GM06990 (cell line): Measurements from ENCODE around the gene METTL16.

ENCODE experiments used
- DNase-seq: peaks from one replicate; pipeline ENCODE4 v3.0.0-alpha.2; 2011; ENCODE audit not compliant: insufficient read length; ENCODE audit errors: extremely low read depth
- H3K27me3 ChIP-seq: replicated peaks from 2 replicates; pipeline ENCODE4 v1.6.0; 2011; ENCODE audit warnings: low read length; ENCODE audit not compliant: control insufficient read depth, insufficient read depth
- H3K36me3 ChIP-seq: 2 replicates; pipeline ENCODE4 v1.5.1; 2011; ENCODE audit warnings: low read length; ENCODE audit not compliant: control insufficient read depth, insufficient read depth
- H3K4me3 ChIP-seq: replicated peaks from 2 replicates; pipeline ENCODE4 v1.5.1; 2011; ENCODE audit warnings: low read depth, mild to moderate bottlenecking, control low read depth, low read length
- TF ChIP-seq, protein P1 (sequence below): IDR thresholded peaks from 2 replicates; pipeline ENCODE4 v1.5.1; 2011; ENCODE audit warnings: low read length, control low read depth, mild to moderate bottlenecking, inconsistent platforms; ENCODE audit not compliant: insufficient read depth, poor library complexity, severe bottlenecking

Gene METTL16

DNA sequence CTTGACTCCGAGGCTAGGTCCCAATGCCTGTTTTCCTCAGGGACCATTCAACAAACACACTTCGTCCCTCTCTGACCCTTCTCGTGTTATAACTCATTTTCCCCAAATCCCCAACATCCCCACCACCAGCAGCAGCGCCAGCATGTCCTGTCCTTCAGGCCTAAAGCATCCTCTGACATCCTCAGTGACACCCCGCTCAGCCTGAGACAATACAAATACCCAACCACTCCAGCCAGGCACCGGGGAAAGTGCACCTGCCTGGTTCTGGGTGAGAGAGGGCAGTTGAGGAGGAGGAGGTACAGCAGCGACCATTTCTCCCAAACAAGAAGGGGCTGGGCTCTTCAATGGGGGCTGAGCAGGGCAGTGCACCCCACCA, 115.5 kb downstream of the METTL16 start:
- H3K27me3 ChIP-seq, result no peaks in the 10 kb centered on the region
- H3K36me3 ChIP-seq, result no peaks in the 10 kb centered on the region
- DNase-seq, result no peak
- TF ChIP-seq, protein P1, sequence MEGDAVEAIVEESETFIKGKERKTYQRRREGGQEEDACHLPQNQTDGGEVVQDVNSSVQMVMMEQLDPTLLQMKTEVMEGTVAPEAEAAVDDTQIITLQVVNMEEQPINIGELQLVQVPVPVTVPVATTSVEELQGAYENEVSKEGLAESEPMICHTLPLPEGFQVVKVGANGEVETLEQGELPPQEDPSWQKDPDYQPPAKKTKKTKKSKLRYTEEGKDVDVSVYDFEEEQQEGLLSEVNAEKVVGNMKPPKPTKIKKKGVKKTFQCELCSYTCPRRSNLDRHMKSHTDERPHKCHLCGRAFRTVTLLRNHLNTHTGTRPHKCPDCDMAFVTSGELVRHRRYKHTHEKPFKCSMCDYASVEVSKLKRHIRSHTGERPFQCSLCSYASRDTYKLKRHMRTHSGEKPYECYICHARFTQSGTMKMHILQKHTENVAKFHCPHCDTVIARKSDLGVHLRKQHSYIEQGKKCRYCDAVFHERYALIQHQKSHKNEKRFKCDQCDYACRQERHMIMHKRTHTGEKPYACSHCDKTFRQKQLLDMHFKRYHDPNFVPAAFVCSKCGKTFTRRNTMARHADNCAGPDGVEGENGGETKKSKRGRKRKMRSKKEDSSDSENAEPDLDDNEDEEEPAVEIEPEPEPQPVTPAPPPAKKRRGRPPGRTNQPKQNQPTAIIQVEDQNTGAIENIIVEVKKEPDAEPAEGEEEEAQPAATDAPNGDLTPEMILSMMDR, result no peak
- H3K4me3 ChIP-seq, result peak overlapping the region; percentile 60

DNA sequence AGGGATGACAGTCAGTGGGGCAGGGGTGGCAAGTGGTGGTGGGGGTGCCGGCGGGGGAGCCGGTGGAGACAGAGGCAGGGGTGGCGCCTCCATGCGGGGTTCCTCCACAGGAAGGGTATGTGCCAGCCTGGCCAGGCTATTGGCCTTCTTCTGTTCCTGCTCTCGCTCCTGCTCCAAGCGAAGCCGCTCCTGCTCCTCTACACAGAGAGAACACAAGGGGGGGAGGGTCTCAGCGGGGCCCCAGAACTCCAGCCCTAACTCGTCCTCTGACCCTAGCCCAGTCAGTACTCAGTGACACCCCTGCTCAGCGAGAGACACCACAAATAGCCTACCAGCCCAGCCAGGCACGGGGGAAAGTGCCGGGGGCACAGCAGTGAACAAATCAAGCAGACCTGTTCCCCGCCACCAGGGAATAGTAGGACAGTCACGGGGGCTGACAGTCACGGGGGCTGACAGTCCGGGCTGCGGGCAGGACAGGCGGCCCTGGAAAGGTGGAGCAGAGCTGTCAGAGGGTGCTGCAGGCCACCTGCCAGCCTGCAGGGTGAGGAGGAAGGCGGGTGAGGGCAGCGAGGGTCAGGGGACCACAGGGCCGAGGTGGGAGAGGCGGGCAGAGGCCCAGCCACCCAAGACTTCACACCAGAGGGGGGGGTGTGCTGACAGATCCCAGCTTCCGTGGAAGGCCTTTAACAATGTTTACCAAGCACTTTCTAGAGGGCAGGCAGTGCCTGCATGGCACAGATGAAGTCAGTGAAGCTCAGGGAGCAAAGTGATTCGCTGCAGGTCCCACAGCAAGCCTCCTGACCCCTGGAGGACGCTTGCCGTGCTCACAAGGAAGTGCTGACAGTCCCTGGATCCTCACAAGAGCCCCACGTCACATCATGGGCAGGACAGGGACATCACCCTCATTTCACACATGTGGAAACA, 116.2 kb downstream of the METTL16 start:
- Histone ChIP-seq H3K4me3 (no peak overlapping the region), H3K27me3 (no peaks in the 10 kb centered on the region), H3K36me3 (no peaks in the 10 kb centered on the region)
- TF ChIP-seq, protein P1, result no peak
- no peak for DNase-seq

DNA sequence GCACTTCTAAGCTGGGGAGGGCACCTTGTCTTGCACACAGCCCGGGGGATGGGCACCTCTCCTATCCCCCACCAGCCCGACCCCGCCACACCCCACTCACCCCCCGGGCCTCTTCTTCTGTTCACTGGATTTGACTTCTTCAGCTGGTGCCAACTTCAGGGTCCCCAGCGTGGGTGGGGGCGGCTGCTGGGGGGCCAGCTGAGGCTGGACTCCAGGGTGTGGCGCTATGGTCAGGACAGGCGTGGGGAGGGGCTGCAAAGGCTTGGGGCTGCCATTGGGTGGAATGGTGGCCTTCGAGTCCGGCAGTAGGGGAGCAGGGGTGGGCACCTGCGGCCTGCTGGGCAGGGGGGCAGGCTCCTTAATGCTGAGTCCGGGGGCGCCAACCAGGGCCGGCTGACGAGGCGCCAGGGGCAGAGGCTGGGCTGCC, 116.9 kb downstream of the METTL16 start:
- no peaks in the 10 kb centered on the region for H3K27me3 ChIP-seq
- DNase-seq, result no peak
- no peaks in the 10 kb centered on the region for H3K36me3 ChIP-seq
- H3K4me3 ChIP-seq, result no peak overlapping the region
- TF ChIP-seq, protein P1, result no peak

DNA sequence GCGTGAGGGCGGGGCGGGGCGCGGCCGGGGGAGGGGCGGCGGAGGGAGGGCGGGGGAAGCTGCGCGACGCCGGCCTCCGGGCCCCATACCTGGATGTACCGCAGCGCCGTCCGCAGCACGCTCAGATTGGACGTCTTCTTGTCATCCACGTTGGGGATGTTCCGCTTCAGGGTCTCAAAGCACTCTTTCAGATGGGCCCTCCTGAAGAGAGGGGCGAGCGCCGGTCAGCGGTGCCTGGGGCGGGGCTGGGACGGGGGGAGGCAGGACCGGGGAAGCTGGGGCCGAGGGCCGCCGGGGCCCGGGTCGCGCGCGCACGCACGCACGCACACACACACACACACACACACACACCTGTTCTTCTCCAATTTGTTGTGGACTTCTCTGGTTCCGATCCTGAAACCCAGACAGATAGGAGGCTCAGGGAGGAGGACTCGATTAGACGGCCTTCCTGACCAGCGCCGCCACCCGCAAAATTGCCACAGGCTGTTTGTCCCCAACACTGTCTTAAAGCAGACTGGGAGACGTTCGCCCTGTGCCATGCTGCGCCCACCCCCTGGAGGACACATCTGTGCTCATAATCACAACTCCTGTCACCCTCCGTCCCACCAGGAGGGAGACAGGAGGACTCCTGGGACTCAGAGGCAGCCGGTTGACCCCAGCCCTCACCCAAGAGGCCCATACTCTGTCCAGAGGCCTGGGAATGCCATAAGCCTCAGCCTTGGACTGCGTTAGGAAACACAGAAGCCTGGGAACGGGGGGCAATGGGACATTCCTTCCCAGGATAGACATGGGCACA, 117.5 kb downstream of the METTL16 start:
- TF ChIP-seq, protein P1, result no peak
- DNase-seq, result no peak
- H3K36me3 ChIP-seq, result 0 out of 2 replicates have a peak, but pooled peaks cover 1% of the 10 kb centered on the region
- no peaks in the 10 kb centered on the region for H3K27me3 ChIP-seq
- H3K4me3 ChIP-seq, result peak overlapping the region; percentile 59

DNA sequence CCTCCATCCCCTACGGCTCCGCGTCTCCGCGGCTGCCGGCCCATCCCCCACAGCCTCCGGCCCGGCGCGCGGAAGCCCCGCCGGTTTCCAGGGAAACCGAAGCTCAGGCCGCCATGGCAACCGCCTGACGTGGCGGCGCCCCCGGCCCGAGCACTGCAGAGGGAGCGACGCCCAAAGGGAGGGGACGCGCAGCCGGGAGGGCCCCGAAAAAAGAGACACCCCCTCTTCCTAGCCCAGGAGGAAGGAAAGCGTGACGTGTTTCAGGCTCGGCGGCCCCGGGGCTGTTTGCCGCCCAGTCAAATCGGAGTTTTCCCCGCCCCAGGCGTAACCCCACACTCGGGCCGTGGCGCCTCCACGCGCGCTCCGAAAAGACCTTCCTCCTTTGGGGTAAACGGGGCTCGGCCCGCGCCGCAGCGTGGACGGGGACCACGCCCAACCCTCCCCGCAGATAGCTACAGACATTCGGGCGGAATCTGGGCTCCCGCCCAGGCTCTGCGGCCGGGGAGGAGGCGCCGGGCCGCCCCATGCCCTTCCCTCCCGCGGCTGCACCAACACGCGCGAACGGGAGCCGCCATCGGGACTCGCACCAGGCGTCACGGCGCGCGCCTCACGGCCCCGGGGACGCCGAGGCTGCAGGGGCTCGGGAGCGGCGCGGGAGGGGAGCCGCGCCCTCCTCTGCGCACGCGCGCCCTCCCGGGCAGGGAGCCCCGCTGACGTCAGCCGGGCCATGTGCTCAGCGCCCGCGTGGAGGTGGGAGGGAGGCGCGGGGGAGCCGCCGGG, 118.3 kb downstream of the METTL16 start:
- Histone ChIP-seq H3K36me3 (0 out of 2 replicates have a peak, but pooled peaks cover 1% of the 10 kb centered on the region), H3K4me3 (peak overlapping the region; percentile 79), H3K27me3 (no peaks in the 10 kb centered on the region)
- TF ChIP-seq, protein P1, result no peak
- peak; percentile 90 for DNase-seq
